ENCODE results near the gene NUP107.

GRCh38 chr12:68641138-68641537 is 45.6 kb upstream of the NUP107 start:
- no peak for TF ChIP-seq CTCF (IDR thresholded peaks at IDR 0.05)
- TF ChIP-seq POLR2A (IDR thresholded peaks at IDR 0.05), result no peak
- TF ChIP-seq POLR2AphosphoS5 (IDR thresholded peaks at IDR 0.05), result no peak

Data from transverse colon (tissue), 4 donors.